GM19238 (cell line): ENCODE measurements around the gene STAT5A.
"Not testable (repeated sequence)": the region's sequence is repeated elsewhere in the genome, so short reads cannot be mapped to it uniquely, and the experiment has no call there.

Source experiments
- DNase-seq: peaks from one replicate; pipeline ENCODE4 v3.0.0; 2011; ENCODE audit warnings: low spot score; ENCODE audit not compliant: insufficient read length

STAT5A gene

DNA sequence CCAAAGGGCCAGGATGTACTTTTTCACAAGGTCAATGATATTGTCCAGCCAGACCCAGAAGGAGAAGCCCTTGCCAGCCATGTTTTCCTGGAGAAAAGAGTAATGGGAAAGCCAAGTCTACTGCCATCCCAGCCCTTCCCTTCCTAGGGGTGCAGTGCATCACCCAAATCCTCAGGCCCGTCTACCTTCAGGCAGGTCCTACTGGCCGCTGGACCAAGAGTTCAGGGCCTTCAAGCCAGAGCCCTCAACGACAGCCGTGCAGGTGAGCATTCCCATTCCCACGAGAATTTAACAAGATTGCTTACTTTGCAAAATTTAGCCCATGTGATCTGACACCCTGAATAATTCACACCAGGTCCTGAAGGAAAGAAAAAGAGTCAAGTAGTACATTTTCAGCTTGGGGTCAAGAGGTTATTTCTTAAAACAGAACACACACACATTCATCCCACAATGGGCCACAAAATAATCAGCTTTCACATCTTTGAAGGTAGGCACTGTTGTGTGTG is 35.0 kb downstream of the STAT5A start:
- no peak for DNase-seq

DNA sequence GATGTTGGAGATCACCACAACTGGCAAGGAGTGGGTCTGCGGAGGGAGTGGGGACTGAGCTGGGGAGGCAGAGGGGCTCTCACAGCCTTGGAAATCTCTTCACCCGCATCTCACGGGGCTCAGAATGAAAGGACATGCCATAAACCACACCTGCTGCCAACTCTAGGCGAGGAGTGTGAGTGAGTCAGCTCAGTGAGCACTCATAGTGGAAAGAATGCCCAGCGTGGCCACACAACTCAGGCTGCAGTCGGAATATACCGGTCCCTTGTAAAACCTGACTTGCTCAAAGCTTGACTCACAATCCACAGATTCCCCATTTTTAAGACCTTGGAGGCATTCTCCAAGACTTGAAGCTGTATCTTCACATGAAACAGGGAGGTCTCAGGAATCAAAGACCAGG is 36.7 kb downstream of the STAT5A start:
- no peak for DNase-seq

DNA sequence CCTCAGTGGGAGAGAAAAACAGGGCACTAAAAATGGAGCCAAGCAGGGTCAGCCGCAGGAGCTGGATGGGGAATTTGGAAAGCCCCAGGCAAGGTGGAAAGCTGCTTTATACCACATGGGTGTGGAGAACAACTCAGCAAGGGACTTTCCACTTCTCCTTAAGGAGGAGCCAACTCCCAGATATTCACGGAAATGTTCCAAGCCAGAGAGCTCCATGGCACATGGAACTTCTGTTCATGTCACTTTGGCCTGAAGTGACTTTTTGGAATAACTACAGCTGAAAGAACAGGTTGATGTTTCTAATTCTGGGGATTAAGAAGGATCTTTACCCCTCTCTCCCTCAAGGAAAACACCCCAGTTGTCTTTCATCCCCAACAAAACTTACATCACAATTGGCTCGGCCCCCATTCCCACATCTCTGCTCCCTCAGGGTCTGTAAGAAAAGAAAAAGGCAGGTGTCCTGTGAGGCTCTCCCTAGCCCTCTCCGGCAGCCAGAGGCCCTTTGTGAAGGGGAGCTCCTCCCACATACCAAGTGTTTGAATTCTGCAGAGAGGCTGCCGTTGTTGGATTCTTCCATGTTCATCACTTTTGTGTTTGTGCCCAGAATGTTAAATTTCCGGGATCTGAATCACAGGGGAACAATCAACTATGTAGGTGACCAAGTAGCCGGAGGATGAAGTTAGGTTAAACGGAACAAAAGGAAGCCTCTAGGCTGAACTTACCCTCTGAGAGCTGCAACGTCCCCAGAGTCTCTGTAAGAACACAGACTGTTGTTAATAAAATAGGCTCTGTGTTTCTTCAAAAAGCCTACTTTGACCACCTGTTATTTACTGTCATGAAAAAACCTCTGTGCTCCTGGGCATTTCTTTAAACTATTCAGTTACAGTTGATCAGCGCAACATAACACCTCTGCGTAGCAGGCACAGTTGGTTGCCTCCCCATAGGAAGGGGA is 41.0 kb downstream of the STAT5A start:
- no peak for DNase-seq

DNA sequence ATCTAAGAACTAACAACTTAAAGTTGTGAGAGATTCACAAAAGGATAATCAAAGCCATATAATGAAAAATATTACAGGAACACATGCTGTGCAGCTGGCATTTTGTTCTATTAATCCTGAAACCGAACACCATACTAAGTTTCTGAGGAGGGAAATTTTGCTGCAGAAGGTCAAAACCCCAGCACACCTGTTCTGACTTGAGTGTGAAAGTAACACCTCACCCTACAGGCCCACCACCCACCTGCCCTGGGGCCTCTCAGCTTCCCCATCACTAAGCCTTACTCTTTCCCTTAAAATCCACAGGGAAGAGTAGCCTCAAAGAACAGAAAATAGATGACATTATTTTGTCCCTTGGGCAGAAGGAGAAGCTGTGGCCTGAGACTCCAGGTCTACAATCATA is 44.8 kb downstream of the STAT5A start:
- DNase-seq, result no peak

DNA sequence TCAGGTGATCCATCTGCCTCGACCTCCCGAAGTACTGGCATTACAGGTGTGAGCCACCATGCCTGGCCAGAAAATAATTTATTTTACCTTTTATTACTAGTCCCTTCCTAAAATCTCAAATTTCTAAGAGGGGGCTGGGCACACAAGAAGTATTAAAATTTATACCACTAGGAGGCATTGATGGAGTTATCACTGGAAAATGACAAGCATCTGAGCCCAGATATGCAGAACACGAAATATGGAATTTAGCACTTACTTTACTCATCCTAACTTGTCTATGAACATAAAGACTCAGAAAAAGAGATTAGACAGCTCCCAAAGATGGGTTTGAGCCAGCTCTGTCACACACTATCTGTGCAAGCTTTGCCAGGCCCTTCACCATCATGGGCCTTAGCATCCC is 46.4 kb downstream of the STAT5A start:
- no peak for DNase-seq

DNA sequence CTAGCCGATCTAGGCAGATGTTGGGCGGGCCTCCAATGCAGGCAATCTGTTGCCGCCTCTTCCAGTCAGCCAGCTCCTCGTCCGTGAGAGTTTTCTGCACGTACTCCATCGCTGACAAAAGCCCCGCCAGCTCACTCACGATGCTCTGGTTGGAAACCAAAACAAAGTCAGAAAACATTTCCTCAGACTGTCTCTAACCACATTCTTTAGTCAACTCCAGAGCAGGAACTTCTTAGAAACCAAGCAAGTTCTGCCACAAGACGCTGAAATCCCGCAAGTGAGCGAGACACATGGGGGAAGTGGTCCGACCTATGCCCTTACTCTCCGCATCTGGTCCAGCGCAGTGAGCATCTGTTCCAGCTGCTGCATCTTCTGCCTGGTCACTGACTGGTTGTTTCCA is 49.1 kb downstream of the STAT5A start:
- peak; percentile 42 for DNase-seq

DNA sequence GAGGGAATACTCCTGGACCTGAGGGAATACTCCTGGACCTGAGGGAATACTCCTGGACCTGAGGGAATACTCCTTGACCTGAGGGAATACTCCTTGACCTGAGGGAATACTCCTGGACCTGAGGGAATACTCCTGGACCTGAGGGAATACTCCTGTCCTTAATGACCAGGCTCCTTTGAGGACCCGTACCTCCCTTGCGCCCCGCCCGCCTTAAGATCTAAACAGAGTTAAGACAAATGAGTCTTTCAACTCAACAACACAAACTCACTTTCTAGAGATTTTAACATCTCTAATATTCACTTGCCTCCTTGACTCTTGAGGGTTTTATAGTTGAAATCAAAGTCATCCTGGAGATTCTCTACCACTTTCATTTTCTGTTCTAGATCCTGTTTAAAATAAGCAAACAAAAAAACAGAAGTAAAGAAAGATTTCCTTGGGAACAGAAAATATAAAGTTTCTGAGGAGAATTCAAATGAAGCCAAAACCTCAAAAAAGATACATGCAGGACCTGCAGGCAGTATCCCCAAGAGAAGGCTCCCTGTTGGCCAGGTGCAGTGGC is 50.2 kb downstream of the STAT5A start:
- DNase-seq, result no peak

DNA sequence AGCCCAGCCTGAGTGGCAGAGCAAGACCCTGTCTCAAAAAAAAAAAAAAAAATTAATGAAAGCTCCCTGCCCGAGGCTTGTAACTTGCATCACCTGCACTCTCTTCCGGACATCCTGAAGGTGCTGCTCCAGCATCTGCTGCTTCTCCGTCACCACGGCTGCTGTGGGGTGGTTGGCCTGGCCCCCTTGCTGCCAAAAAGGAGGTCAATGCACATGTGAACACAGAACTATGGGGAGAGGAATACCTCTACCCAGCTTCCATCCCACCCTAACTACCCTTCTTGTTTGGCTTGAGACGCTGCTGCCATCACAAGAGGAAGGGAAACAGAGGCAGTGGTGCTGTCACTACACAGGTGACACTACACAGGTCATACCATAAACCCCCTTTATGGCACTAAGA is 50.9 kb downstream of the STAT5A start:
- DNase-seq, result no peak

DNA sequence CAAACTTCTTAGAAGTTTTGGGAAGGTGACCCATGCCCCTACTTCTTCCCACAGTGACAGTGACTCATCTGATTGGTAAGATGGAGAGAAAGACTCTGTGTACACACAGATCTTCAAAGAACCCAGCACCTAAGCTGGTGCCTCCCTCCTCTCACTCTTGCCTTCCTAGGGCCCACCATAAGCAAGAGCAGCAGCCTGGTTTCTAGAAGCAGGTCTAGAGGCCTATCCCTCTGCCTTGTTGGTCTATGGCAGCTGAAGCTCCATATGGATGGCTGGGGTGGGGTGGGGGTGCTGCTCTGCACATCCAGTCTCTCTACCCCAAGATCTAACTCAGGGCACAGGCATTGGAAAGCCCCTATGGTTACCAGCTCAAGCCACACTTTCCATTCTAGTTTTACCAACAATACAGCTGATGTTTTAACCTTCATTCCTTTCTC is 52.4 kb downstream of the STAT5A start:
- DNase-seq, result no peak

DNA sequence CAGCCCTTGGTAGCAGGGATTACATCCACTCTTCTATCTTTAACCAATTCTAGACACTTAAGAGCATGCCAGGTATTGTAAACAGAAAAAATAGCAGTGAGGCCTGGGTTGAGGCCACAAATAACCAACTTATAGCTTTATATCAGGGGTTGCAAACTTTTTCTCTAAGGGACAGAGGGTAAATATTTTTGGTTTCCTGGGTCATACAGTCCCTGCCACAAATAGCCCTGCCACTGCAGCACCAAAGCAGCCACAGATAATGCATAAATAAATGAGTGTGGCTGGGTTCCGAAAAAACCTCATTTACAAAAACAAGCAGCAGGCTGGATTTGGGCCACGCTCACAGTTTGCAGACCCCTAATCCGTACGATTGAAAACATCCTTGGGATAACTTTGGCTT is 53.3 kb downstream of the STAT5A start:
- DNase-seq, result no peak

DNA sequence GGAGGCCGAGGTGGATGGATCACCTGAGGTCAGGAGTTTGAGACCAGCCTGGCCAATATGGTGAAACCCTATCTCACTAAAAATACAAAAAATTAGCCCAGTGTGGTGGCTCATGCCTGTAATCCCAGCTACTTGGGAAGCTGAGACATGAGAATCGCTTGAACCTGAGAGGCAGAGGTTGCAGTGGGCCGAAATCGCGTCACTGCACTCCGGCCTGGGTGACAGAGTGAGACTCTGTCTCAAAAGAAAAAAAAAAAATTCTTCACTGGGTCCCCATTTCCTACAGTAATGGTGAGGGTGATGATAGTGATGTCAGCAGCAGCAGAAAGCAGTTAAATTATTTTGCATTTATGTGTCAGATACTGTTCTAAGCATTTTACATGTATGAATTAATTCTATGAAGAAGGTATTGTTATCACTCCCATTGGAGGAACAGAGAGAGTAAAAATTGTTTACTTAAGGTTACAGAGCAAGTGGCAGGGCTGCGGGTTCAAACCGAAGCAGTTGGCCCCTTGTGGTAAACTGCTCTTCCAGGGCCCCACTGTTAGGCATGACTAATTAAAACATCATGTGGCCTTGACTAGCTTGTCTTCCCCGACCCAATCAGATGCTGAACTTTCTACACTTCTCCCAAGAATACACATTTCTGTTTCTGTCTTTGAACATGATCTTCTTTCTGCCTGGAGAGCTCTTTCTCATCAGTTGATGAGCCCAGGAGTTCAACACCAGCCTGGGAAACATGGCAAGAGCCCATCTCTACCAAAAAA is 54.1 kb downstream of the STAT5A start:
- no peak for DNase-seq

DNA sequence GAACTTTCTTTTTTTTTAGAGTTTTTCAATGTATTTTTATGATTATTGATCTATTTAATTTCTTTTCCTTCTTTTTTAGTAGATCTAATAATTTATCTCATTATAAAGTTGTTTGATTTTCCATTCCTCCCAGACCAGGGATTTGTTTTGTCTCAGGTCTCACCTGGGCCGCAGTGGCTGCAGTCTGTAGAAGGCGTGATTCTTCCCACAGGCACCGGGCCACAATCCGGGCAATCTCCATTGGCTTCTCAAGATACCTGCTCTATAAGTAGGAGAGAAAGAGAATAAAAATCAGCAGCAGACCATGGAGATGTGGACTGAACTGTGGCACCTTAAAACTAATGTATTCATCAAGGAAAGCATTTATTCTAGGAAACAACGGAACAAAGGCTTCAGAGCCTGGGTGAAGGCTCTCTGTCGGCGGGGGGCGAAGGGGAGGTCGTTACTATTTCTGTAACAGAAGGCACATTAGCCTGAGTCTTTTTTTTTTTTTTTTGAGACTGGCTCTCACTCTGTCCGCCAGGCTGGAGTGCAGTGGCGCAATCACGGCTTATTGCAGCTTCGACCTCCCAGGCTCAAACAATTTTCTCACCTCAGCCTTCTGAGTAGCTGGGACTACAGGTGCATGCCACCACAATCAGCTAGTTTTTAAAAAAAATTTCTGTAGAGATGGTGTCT is 57.2 kb downstream of the STAT5A start:
- no peak for DNase-seq

DNA sequence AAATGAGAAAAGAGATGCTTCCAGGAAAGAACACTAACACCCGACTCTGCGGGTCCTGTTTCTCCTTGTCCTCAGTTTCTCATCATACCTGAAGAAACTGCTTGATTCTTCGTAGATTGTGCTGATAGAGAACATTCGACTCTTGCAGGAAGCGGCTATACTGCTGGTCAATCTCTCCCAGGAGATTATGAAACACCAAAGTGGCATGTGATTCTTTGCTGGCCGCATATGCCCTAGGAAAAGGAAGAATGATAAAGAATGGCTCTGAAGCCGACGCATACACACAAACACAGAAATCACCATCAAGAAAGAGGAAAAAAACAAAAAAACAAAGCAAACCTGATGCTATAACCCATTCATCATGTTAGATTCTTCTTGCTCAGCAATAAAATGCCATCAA is 58.2 kb downstream of the STAT5A start:
- no peak for DNase-seq

DNA sequence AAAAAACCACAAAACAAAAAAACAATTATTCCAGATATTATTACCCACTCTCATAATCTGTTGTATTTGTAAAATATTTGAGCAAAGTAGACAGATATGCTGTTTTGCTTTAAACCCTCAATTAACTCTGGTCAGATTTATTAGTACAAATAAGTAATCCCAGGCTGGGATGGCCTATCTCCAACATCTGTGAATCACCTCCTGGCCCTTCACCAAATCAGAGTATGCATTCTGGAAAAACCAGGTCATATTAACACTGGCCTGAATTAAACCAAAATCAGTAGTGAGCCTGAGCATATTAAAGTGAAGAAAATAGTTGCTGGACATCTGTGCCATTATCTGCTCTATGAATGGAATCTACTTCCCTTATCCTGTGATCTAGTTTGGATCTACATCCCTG is 58.9 kb downstream of the STAT5A start:
- no peak for DNase-seq

DNA sequence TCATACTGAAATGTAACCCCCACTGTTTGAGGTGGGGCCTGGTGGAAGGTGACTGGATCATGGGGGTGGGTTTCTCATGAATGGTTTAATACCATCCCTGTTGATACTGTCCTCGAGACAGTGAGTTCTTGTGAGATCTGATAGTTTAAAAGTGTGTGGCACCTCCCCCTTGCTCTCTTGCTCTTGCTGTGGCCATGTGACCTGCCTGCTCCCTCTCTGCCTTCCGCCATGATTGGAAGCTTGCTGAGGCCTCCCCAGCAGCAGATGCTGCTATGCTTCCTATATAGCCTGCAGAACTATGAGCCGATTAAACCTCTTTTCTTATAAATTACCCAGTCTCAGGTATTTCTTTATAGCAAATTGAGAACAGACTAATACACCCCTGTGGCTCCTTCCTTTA is 59.3 kb downstream of the STAT5A start:
- DNase-seq, result no peak

DNA sequence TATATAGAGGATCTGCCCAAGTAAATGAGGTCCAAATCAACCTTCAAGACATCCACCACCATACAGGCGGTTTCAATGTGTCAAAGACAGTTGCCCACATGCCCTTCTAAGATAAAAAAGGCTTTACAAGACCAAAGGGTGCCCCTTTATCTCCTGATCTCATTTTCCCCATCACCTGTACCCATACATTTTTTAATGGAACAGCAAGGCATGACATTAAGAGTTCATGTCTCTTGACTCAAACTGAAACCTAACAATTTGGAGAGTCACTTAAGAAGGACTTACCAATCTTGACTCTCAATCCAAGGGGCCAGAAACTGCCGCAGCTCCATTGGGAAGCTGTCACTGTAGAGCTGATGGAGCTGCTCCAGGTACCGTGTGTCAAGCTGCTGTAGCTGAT is 59.8 kb downstream of the STAT5A start:
- no peak for DNase-seq

DNA sequence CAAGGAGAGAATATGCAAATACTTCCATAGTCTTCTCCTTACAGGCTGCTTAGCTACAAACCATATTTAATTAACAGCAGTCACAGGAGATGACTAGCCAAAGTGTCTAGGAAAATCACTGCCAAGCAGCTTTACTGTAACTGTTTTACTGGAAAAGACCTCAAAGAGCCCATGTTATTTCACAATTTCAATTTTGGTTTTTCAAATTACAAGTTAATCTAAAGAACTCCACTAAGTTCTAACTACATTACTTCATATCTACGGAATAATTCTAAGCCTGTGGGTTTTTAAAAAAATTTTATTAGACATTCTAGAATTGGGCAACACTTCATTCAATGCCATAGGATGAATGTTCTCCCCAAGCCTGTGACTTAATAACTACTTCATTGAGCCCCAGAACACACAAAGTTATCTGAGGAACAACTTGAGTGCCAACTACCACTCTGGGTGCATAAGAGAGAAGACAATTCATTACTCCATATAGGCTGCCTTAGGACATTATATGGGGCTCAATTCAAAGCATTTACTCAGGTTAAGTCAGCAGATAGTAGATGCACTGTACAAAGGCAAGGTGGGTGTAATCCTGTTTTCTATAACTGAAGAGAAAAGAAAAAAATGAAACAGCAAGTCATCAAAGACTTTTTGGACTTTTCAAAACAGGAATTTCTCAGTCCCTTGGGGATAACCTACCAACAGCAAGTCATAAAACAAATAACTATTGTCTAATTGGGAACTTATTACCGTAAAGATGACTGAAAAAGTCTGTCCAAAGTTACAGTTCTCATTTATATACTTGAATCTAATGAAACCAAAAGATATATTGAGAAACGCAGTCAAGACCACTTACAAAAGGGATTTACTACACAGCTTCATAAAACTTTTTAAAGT is 66.9 kb downstream of the STAT5A start:
- DNase-seq, result no peak

DNA sequence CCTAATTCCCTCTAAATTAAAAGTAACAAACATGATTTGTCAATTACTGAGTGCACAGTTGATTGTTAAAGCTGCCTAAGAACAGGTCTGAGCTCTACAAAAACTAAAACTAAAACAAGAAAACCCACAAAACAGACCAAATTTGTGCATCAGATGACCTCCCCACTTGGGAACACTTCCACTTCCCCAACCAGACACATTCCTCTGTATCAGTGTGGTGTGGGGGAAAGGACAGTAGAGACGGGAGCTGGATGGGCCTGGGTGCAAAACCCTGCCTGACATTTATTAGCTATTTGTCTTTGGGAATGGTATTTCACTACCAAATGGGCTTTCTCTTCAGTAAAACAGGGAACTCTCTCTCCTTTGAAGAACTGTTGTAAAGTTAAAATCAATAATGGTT is 70.1 kb downstream of the STAT5A start:
- DNase-seq, result no peak

DNA sequence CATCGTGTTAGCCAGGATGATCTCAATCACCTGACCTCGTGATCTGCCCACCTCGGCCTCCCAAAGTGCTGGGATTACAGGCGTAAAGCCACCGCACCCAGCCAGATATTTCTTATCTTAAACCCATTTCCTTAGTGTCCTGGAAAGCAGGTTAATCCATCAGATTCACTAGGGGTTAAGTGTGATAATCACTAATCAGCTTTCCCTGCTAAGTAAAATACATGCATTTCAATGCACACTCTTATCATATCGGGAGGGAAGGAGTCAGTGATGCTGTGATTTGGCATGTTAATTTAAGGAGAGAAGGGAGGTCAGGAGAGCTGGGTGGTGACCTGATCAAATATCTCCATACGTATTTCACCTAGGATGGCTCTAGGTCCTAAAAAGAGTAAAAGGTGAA is 70.8 kb downstream of the STAT5A start:
- DNase-seq, result no peak

DNA sequence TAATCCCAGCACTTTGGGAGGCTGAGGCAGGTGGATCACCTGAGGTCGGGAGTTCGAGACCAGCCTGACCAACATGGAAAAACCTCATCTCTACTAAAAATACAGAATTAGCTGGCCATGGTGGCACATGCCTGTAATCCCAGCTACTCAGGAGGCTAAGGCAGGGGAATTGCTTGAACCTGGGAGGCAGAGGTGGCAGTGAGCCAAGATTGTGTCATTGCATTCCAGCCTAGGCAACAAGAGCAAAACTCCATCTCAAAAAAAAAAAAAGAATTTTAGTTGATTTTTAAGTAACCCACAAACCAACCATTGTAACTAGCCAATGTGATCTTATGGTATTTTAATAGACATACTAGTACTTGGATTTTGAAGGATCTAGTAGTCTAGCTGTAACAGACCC is 72.1 kb downstream of the STAT5A start:
- DNase-seq, result not testable (repeated sequence)
